ENCODE results near the gene SHF. TPM values are rescaled to one million over a fixed set of nuclear protein-coding genes. Genes with fewer than 3 reads are reported as not detected.

SHF gene
- total and polyA plus RNA-seq, 2 donors (not counting 1 experiment from before 2014, with no cell fraction given), result 0.85 to 3.3 TPM

DNA sequence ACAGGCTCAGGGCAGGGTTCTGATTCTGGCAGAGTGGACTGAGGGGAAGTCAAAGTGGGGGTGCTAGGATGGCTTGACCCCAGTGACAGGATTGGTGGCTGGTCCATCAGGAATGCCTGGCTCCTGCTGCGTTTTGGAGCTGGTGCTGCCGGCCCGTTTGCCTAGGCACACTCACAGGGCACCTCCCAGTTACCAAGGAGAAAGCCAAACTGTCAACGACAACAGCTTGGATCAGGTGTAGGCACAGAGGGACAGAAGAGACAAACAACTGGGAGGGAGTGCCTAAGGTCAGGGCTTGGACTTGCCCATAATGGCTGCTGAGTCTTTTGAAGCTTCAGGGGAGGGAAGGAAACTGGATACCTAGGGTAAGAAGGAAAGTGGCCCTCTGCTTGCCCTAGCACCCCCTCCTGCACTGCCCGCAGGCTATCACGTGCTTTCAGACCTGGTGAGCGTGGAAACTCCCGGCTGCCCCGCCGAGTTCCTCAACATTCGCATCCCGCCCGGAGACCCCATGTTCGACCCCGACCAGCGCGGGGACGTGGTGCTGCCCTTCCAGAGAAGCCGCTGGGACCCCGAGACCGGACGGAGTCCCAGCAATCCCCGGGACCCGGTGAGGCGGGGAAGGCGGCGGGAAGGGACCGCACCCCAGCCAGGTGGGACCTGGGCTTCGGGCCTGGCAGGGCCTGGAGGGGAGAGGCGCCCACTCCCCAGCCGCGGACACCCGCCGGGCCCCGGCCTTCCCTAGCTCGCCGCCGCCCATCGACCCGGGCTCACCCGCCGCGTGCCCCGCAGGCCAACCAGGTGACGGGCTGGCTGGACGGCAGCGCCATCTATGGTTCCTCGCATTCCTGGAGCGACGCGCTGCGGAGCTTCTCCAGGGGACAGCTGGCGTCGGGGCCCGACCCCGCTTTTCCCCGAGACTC lies 52.8 kb downstream of the SHF start:
- TF ChIP-seq, protein P1, sequence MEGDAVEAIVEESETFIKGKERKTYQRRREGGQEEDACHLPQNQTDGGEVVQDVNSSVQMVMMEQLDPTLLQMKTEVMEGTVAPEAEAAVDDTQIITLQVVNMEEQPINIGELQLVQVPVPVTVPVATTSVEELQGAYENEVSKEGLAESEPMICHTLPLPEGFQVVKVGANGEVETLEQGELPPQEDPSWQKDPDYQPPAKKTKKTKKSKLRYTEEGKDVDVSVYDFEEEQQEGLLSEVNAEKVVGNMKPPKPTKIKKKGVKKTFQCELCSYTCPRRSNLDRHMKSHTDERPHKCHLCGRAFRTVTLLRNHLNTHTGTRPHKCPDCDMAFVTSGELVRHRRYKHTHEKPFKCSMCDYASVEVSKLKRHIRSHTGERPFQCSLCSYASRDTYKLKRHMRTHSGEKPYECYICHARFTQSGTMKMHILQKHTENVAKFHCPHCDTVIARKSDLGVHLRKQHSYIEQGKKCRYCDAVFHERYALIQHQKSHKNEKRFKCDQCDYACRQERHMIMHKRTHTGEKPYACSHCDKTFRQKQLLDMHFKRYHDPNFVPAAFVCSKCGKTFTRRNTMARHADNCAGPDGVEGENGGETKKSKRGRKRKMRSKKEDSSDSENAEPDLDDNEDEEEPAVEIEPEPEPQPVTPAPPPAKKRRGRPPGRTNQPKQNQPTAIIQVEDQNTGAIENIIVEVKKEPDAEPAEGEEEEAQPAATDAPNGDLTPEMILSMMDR (conservative IDR thresholded peaks at IDR 0.05 in 1 of 2, IDR thresholded peaks at IDR 0.05 in 1 of 2; ENCODE audit: low read depth in 1 of 2, low read length in 2 of 2), result no peak
- peak; percentile 94 for TF ChIP-seq EZH2 (IDR thresholded peaks at IDR 0.05; ENCODE audit: low read length, missing control alignments)
- no peaks in the 10 kb centered on the region for H3K79me2 ChIP-seq (ENCODE audit: control insufficient read depth, insufficient read depth, low read length)
- no peaks in the 10 kb centered on the region for H3K4me1 ChIP-seq (ENCODE audit: control insufficient read depth, extremely low read depth, insufficient read depth, low read length)
- H3K27ac ChIP-seq (ENCODE audit: insufficient read depth, low read length), result no peak overlapping the region
- no peaks in the 10 kb centered on the region for H3K36me3 ChIP-seq (ENCODE audit: control insufficient read depth, insufficient read depth, low read length)
- DNase-seq (ENCODE audit: low read depth in 2 of 2), result no peak
- no peak overlapping the region for H3K4me3 ChIP-seq (replicated peaks in 1 of 4; ENCODE audit: control extremely low read depth in 1 of 4, insufficient read depth in 1 of 4, low read depth in 3 of 4, low read length in 4 of 4)
- H2AFZ ChIP-seq (ENCODE audit: low read length), result no peak overlapping the region
- no peaks in the 10 kb centered on the region for H3K9me3 ChIP-seq (ENCODE audit: control insufficient read depth, insufficient read depth, low read depth, low read length)
- no peak overlapping the region for H3K4me2 ChIP-seq (ENCODE audit: extremely low read depth, insufficient read depth, low read length)
- no peak overlapping the region for H3K9ac ChIP-seq (ENCODE audit: insufficient read depth, low read length)
- H3K27me3 ChIP-seq (ENCODE audit: control insufficient read depth, insufficient read depth, low read length), result peaks cover 50% of the 10 kb centered on the region
- H4K20me1 ChIP-seq (ENCODE audit: control insufficient read depth, extremely low read depth, insufficient read depth, low read length), result no peaks in the 10 kb centered on the region

DNA sequence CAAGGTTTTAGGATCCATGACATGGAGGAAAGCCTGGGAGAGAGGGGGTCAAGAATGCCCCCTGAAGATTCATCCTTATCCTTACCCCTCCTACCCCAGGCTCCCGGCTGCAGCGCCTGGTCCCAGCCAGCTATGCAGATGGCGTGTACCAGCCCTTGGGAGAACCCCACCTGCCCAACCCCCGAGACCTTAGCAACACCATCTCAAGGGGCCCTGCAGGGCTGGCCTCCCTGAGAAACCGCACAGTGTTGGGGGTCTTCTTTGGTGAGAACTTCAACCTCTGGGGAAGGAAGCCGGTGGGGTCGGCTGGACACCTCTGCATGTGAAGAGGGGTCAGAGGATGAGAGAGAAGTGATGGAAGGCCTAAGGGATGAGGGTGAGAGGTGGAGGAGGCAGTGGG lies 53.7 kb downstream of the SHF start:
- no peak overlapping the region for H3K9ac ChIP-seq (ENCODE audit: insufficient read depth, low read length)
- H3K9me3 ChIP-seq (ENCODE audit: control insufficient read depth, insufficient read depth, low read depth, low read length), result no peaks in the 10 kb centered on the region
- DNase-seq (ENCODE audit: low read depth in 2 of 2), result no peak
- TF ChIP-seq, protein P1 (conservative IDR thresholded peaks at IDR 0.05 in 1 of 2, IDR thresholded peaks at IDR 0.05 in 1 of 2; ENCODE audit: low read depth in 1 of 2, low read length in 2 of 2), result no peak
- TF ChIP-seq EZH2 (IDR thresholded peaks at IDR 0.05; ENCODE audit: low read length, missing control alignments), result no peak
- no peak overlapping the region for H3K4me2 ChIP-seq (ENCODE audit: extremely low read depth, insufficient read depth, low read length)
- peaks cover 55% of the 10 kb centered on the region for H3K27me3 ChIP-seq (ENCODE audit: control insufficient read depth, insufficient read depth, low read length)
- no peaks in the 10 kb centered on the region for H3K36me3 ChIP-seq (ENCODE audit: control insufficient read depth, insufficient read depth, low read length)
- no peaks in the 10 kb centered on the region for H3K79me2 ChIP-seq (ENCODE audit: control insufficient read depth, insufficient read depth, low read length)
- no peak overlapping the region for H3K4me3 ChIP-seq (replicated peaks in 1 of 4; ENCODE audit: control extremely low read depth in 1 of 4, insufficient read depth in 1 of 4, low read depth in 3 of 4, low read length in 4 of 4)
- H3K27ac ChIP-seq (ENCODE audit: insufficient read depth, low read length), result no peak overlapping the region
- no peaks in the 10 kb centered on the region for H3K4me1 ChIP-seq (ENCODE audit: control insufficient read depth, extremely low read depth, insufficient read depth, low read length)
- no peak overlapping the region for H2AFZ ChIP-seq (ENCODE audit: low read length)
- no peaks in the 10 kb centered on the region for H4K20me1 ChIP-seq (ENCODE audit: control insufficient read depth, extremely low read depth, insufficient read depth, low read length)

DNA sequence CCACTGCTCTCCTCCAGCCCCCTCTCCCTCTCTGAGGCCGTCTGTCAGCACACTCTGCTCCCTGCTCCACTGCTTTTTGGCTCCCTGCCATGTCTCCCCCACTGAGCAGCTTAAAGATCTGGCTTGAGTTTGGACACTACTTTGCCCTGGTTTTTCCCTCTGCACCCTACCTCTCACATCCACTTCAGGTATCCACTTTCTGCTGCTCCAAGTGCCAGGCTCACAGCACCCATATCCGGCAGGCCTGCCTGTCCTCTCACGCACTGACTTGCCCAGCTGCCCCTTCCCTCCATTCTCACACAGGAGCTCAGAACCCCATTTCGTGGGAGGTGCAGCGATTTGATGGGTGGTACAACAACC lies 54.2 kb downstream of the SHF start:
- H2AFZ ChIP-seq (ENCODE audit: low read length), result no peak overlapping the region
- H3K36me3 ChIP-seq (ENCODE audit: control insufficient read depth, insufficient read depth, low read length), result no peaks in the 10 kb centered on the region
- H3K4me2 ChIP-seq (ENCODE audit: extremely low read depth, insufficient read depth, low read length), result no peak overlapping the region
- peaks cover 60% of the 10 kb centered on the region for H3K27me3 ChIP-seq (ENCODE audit: control insufficient read depth, insufficient read depth, low read length)
- no peak overlapping the region for H3K4me3 ChIP-seq (replicated peaks in 1 of 4; ENCODE audit: control extremely low read depth in 1 of 4, insufficient read depth in 1 of 4, low read depth in 3 of 4, low read length in 4 of 4)
- H3K9me3 ChIP-seq (ENCODE audit: control insufficient read depth, insufficient read depth, low read depth, low read length), result no peaks in the 10 kb centered on the region
- H3K27ac ChIP-seq (ENCODE audit: insufficient read depth, low read length), result no peak overlapping the region
- TF ChIP-seq, protein P1 (conservative IDR thresholded peaks at IDR 0.05 in 1 of 2, IDR thresholded peaks at IDR 0.05 in 1 of 2; ENCODE audit: low read depth in 1 of 2, low read length in 2 of 2), result no peak
- TF ChIP-seq EZH2 (IDR thresholded peaks at IDR 0.05; ENCODE audit: low read length, missing control alignments), result peak; percentile 24
- H3K79me2 ChIP-seq (ENCODE audit: control insufficient read depth, insufficient read depth, low read length), result no peaks in the 10 kb centered on the region
- H4K20me1 ChIP-seq (ENCODE audit: control insufficient read depth, extremely low read depth, insufficient read depth, low read length), result no peaks in the 10 kb centered on the region
- H3K9ac ChIP-seq (ENCODE audit: insufficient read depth, low read length), result no peak overlapping the region
- no peaks in the 10 kb centered on the region for H3K4me1 ChIP-seq (ENCODE audit: control insufficient read depth, extremely low read depth, insufficient read depth, low read length)
- DNase-seq (ENCODE audit: low read depth in 2 of 2), result no peak
